Keratinocyte (primary cell): ENCODE measurements around the gene CCDC116. TPM values are rescaled to one million over a fixed set of nuclear protein-coding genes. Genes with fewer than 3 reads are reported as not detected.
"Not testable (repeated sequence)": the region's sequence is repeated elsewhere in the genome, so short reads cannot be mapped to it uniquely, and the experiment has no call there.

Experiments
- DNase-seq: peaks from one replicate; pipeline ENCODE4 v3.0.0-alpha.2; 2011; ENCODE audit warnings: low read depth, missing footprints, low spot score
- FAIRE-seq: peaks from 2 replicates; lab custom pipeline; 2011; peaks lifted over from hg19 to GRCh38; lab: Jason Lieb, UNC
- H2AFZ ChIP-seq: 2 replicates; pipeline ENCODE4 v1.6.0; 2012; ENCODE audit warnings: low read length, control low read depth, inconsistent platforms; ENCODE audit not compliant: control insufficient read depth
- H3K27ac ChIP-seq: 2 replicates; pipeline ENCODE4 v1.5.1; 2011; ENCODE audit warnings: low read length; ENCODE audit not compliant: control insufficient read depth, insufficient read depth
- H3K27me3 ChIP-seq: 3 replicates; pipeline ENCODE4 v1.6.0; 2011; ENCODE audit warnings: low read length; ENCODE audit not compliant: control insufficient read depth, insufficient read depth; ENCODE audit errors: extremely low read depth
- H3K36me3 ChIP-seq, 2 experiments: 2 replicates in 1 of 2; 3 replicates in 1 of 2; pipeline ENCODE4 v1.5.1; 2011; ENCODE audit warnings: low read length in 2 of 2, mild to moderate bottlenecking in 1 of 2; ENCODE audit not compliant: control insufficient read depth in 2 of 2, insufficient read depth in 2 of 2; ENCODE audit errors: extremely low read depth in 1 of 2
- H3K4me1 ChIP-seq: 3 replicates; pipeline ENCODE4 v1.5.1; 2011; ENCODE audit warnings: low read length; ENCODE audit not compliant: control insufficient read depth, insufficient read depth; ENCODE audit errors: extremely low read depth
- H3K4me2 ChIP-seq: 3 replicates; pipeline ENCODE4 v1.6.0; 2011; ENCODE audit warnings: low read depth, low read length; ENCODE audit not compliant: control insufficient read depth, insufficient read depth; ENCODE audit errors: extremely low read depth
- H3K4me3 ChIP-seq, 3 experiments: fragments of 200-600 bp in 1 of 3; sonication (generic) in 1 of 3; 2 replicates in 2 of 3; 3 replicates in 1 of 3; pipeline ENCODE4 v1.5.1; 2011 to 2016; ENCODE audit warnings: low read length in 3 of 3, mild to moderate bottlenecking in 3 of 3, control low read depth in 2 of 3, inconsistent platforms in 1 of 3, low read depth in 1 of 3, mixed read lengths in 1 of 3, mixed run types in 1 of 3, moderate library complexity in 1 of 3; ENCODE audit not compliant: control insufficient read depth in 2 of 3, insufficient read depth in 2 of 3; ENCODE audit errors: extremely low read depth in 1 of 3
- H3K79me2 ChIP-seq: 2 replicates; pipeline ENCODE4 v1.6.0; 2012; ENCODE audit warnings: low read length; ENCODE audit not compliant: control insufficient read depth, insufficient read depth
- H3K9ac ChIP-seq: 3 replicates; pipeline ENCODE4 v1.6.0; 2011; ENCODE audit warnings: low read length; ENCODE audit not compliant: control insufficient read depth, insufficient read depth; ENCODE audit errors: extremely low read depth
- H3K9me1 ChIP-seq: 3 replicates; pipeline ENCODE4 v1.6.0; 2011; ENCODE audit warnings: low read length; ENCODE audit not compliant: control insufficient read depth, insufficient read depth; ENCODE audit errors: extremely low read depth
- H3K9me3 ChIP-seq: 2 replicates; pipeline ENCODE4 v1.5.1; 2012; ENCODE audit warnings: low read depth, low read length; ENCODE audit not compliant: control insufficient read depth
- H4K20me1 ChIP-seq: 3 replicates; pipeline ENCODE4 v1.6.0; 2011; ENCODE audit warnings: low read length; ENCODE audit not compliant: control insufficient read depth, insufficient read depth; ENCODE audit errors: extremely low read depth
- CTCF ChIP-seq, 3 experiments: IDR thresholded peaks in 1 of 3; conservative IDR thresholded peaks in 1 of 3; optimal IDR thresholded peaks in 1 of 3; 2 replicates in 2 of 3; 3 replicates in 1 of 3; pipeline versions ENCODE3 to v1.5.1; 2011; ENCODE audit warnings: low read length in 3 of 3, mild to moderate bottlenecking in 3 of 3, moderate library complexity in 2 of 3, control low read depth in 1 of 3, inconsistent platforms in 1 of 3; ENCODE audit not compliant: insufficient read depth in 2 of 3; ENCODE audit errors: extremely low read depth in 1 of 3
- EZH2 ChIP-seq: IDR thresholded peaks from one replicate; pipeline ENCODE4 v1.6.1; 2012; ENCODE audit warnings: inconsistent platforms, mild to moderate bottlenecking, low read length, moderate library complexity
- dilution Hi-C: fragments of 300-500 bp; cut with MboI; formaldehyde crosslinking; loops from one replicate; pipeline ENCODE4 v1.7.0; 2020; ENCODE audit warnings: low sequenced_read_pairs; ENCODE audit not compliant: extremely low pct_ligation_motif_present
- polyA plus RNA-seq, 5 experiments: library from polyadenylated mRNA; depleted of rRNA in 3 of 5; stranded (reverse) in 3 of 5; stranded (forward) in 1 of 5; unstranded in 1 of 5; fragments of >200 nt; gene quantifications; 1 replicate in 1 of 5; 2 replicates in 3 of 5; 3 replicates in 1 of 5; pipeline versions ENCODE4 v1.2.1 to v1.2.3, GENCODE V29; 2011 to 2012; ENCODE audit warnings: missing spikeins in 2 of 5, low read depth in 1 of 5, low replicate concordance in 1 of 5

The CCDC116 gene
- polyA plus RNA-seq, 1 donor (not counting 4 experiments of a cell fraction or from before 2014, with no cell fraction given) = 0.03 TPM

- H3K27ac ChIP-seq = peak overlapping the region; percentile 78
- TF ChIP-seq CTCF (optimal IDR thresholded peaks at IDR 0.05 in 1 of 3, IDR thresholded peaks at IDR 0.05 in 1 of 3, conservative IDR thresholded peaks at IDR 0.05 in 1 of 3; ENCODE audit: extremely low read depth in 1 of 3, insufficient read depth in 2 of 3, low read length in 3 of 3) (peak; percentile 61 to 63 (median 63)), EZH2 (no peak)
- peaks cover 9 to 12% of the 10 kb centered on the region in 2 experiments for H3K36me3 ChIP-seq
- H3K79me2 ChIP-seq = peaks cover 23% of the 10 kb centered on the region
- H3K9me1 ChIP-seq = no peaks in the 10 kb centered on the region
- DNase-seq (no peak), FAIRE-seq (peak; percentile 29)
- peak overlapping the region; percentile 91 for H3K9ac ChIP-seq
- dilution Hi-C loops = no loop called here
- peak overlapping the region; percentile 73 to 89 (median 88) for H3K4me3 ChIP-seq
- peak overlapping the region; percentile 80 for H2AFZ ChIP-seq
- H3K27me3 ChIP-seq = no peaks in the 10 kb centered on the region
- H3K9me3 ChIP-seq = no peaks in the 10 kb centered on the region
- peaks cover 17% of the 10 kb centered on the region for H3K4me1 ChIP-seq
- peak overlapping the region; percentile 86 for H3K4me2 ChIP-seq
- H4K20me1 ChIP-seq = peaks cover 11% of the 10 kb centered on the region
Observed at GRCh38 chr22:21642584-21643448, 10.3 kb downstream of the CCDC116 start.

GRCh38 chr22:21643533-21644357, 11.2 kb downstream of the CCDC116 start:
- Histone ChIP-seq H3K9me3 (no peaks in the 10 kb centered on the region), H3K79me2 (peaks cover 23% of the 10 kb centered on the region), H3K27ac (peak overlapping the region; percentile 78), H3K27me3 (no peaks in the 10 kb centered on the region), H4K20me1 (peaks cover 11% of the 10 kb centered on the region), H3K4me3 (peak overlapping the region; percentile 73 to 89 (median 88)), H3K9me1 (no peaks in the 10 kb centered on the region), H3K9ac (peak overlapping the region; percentile 91), H3K4me1 (peaks cover 17% of the 10 kb centered on the region), H2AFZ (no peak overlapping the region), H3K4me2 (peak overlapping the region; percentile 86), H3K36me3 (peaks cover 12% of the 10 kb centered on the region in 2 experiments)
- FAIRE-seq (no peak), DNase-seq (no peak)
- TF ChIP-seq CTCF (optimal IDR thresholded peaks at IDR 0.05 in 1 of 3, IDR thresholded peaks at IDR 0.05 in 1 of 3, conservative IDR thresholded peaks at IDR 0.05 in 1 of 3; ENCODE audit: extremely low read depth in 1 of 3, insufficient read depth in 2 of 3, low read length in 3 of 3) (peak; percentile 23 to 58 (median 27)), EZH2 (no peak)
- dilution Hi-C loops = no loop called here

GRCh38 chr22:21645513-21645912, 13.0 kb downstream of the CCDC116 start:
- FAIRE-seq, H3K27me3 ChIP-seq: not testable (repeated sequence)
- peaks cover 14 to 18% of the 10 kb centered on the region in 2 experiments for H3K36me3 ChIP-seq

More at GRCh38 chr22:21645513-21645912, 13.0 kb downstream of the CCDC116 start:
- H3K4me2 ChIP-seq, DNase-seq, H3K27ac ChIP-seq, dilution Hi-C loops, H3K9me1 ChIP-seq, H2AFZ ChIP-seq, H3K4me3 ChIP-seq, H3K9ac ChIP-seq, H3K9me3 ChIP-seq: not testable (repeated sequence)
- H3K4me1 ChIP-seq = peaks cover 17% of the 10 kb centered on the region
- peaks cover 11% of the 10 kb centered on the region for H4K20me1 ChIP-seq
- H3K79me2 ChIP-seq = peaks cover 23% of the 10 kb centered on the region
